H9 (cell line): ENCODE data around the gene ATP6V0B. TPM values are rescaled to one million over a fixed set of nuclear protein-coding genes. Genes with fewer than 3 reads are reported as not detected.

Source experiments
- DNase-seq: peaks from one replicate; pipeline ENCODE4 v3.0.0-alpha.2; 2017
- H2AFZ ChIP-seq: one replicate; pipeline ENCODE4 v1.6.1; 2013; ENCODE audit warnings: mild to moderate bottlenecking, low read length, control low read depth, moderate library complexity
- H2AK5ac ChIP-seq: 2 replicates; pipeline ENCODE4 v1.6.1; 2013; ENCODE audit warnings: low read length, control low read depth, mixed read lengths; ENCODE audit not compliant: insufficient read length
- H2BK120ac ChIP-seq: one replicate; pipeline ENCODE4 v1.6.1; 2013; ENCODE audit warnings: low read depth, mild to moderate bottlenecking, low read length, control low read depth, inconsistent platforms; ENCODE audit not compliant: poor library complexity, severe bottlenecking
- H2BK12ac ChIP-seq: 2 replicates; pipeline ENCODE4 v1.6.1; 2013; ENCODE audit warnings: low read length, control low read depth, mixed read lengths, low read depth; ENCODE audit not compliant: insufficient read length
- H2BK15ac ChIP-seq: 2 replicates; pipeline ENCODE4 v1.6.1; 2013; ENCODE audit warnings: low read depth, low read length, control low read depth
- H2BK20ac ChIP-seq: one replicate; pipeline ENCODE4 v1.6.1; 2013; ENCODE audit warnings: low read depth, mild to moderate bottlenecking, low read length, control low read depth, inconsistent platforms; ENCODE audit not compliant: poor library complexity, severe bottlenecking
- H2BK5ac ChIP-seq: 2 replicates; pipeline ENCODE4 v1.6.1; 2013; ENCODE audit warnings: low read length, control low read depth, mixed read lengths; ENCODE audit not compliant: insufficient read length
- H3K14ac ChIP-seq: 2 replicates; pipeline ENCODE4 v1.6.1; 2013; ENCODE audit warnings: low read length, control low read depth; ENCODE audit not compliant: insufficient read depth
- H3K18ac ChIP-seq: 2 replicates; pipeline ENCODE4 v1.6.1; 2013; ENCODE audit warnings: low read depth, mild to moderate bottlenecking, mixed read lengths, low read length, control low read depth; ENCODE audit not compliant: insufficient read length
- H3K23ac ChIP-seq: 2 replicates; pipeline ENCODE4 v1.6.1; 2013; ENCODE audit warnings: low read length, control low read depth, mixed read lengths, low read depth; ENCODE audit not compliant: insufficient read length
- H3K23me2 ChIP-seq: 2 replicates; pipeline ENCODE4 v1.6.1; 2013; ENCODE audit warnings: low read depth, mild to moderate bottlenecking, mixed read lengths, low read length, control low read depth; ENCODE audit not compliant: insufficient read length, poor library complexity, severe bottlenecking
- H3K27ac ChIP-seq: 2 replicates; pipeline ENCODE4 v1.5.1; 2013; ENCODE audit warnings: low read length, control low read depth, mixed read lengths, low read depth; ENCODE audit not compliant: insufficient read length
- H3K27me3 ChIP-seq: 2 replicates; pipeline ENCODE4 v1.6.1; 2013; ENCODE audit warnings: low read length, control low read depth, inconsistent platforms; ENCODE audit not compliant: insufficient read depth
- H3K4ac ChIP-seq: 2 replicates; pipeline ENCODE4 v1.6.1; 2013; ENCODE audit warnings: low read depth, mild to moderate bottlenecking, control low read depth, inconsistent platforms, low read length, moderate library complexity
- H3K4me1 ChIP-seq: 2 replicates; pipeline ENCODE4 v1.6.1; 2013; ENCODE audit warnings: low read length, control low read depth, inconsistent platforms; ENCODE audit not compliant: insufficient read depth
- H3K4me2 ChIP-seq: 2 replicates; pipeline ENCODE4 v1.6.1; 2013; ENCODE audit warnings: low read length, control low read depth, mixed read lengths; ENCODE audit not compliant: insufficient read length, insufficient read depth
- H3K56ac ChIP-seq: 2 replicates; pipeline ENCODE4 v1.6.1; 2013; ENCODE audit warnings: low read depth, mild to moderate bottlenecking, mixed read lengths, low read length, control low read depth; ENCODE audit not compliant: insufficient read length
- H3K79me1 ChIP-seq: 2 replicates; pipeline ENCODE4 v1.6.1; 2013; ENCODE audit warnings: low read depth, mild to moderate bottlenecking, moderate library complexity, low read length, control low read depth, inconsistent platforms; ENCODE audit not compliant: insufficient read depth, poor library complexity, severe bottlenecking
- H3K79me2 ChIP-seq: 2 replicates; pipeline ENCODE4 v1.6.1; 2013; ENCODE audit warnings: low read length, control low read depth, inconsistent platforms; ENCODE audit not compliant: insufficient read depth
- H3K9ac ChIP-seq: 2 replicates; pipeline ENCODE4 v1.6.1; 2013; ENCODE audit warnings: low read length, control low read depth, mixed read lengths; ENCODE audit not compliant: insufficient read length; ENCODE audit errors: extremely low read depth
- H3K9me3 ChIP-seq: one replicate; pipeline ENCODE4 v1.6.1; 2013; ENCODE audit warnings: low read depth, low read length, inconsistent platforms; ENCODE audit not compliant: control insufficient read depth
- H3T11ph ChIP-seq: one replicate; pipeline ENCODE4 v1.6.1; 2013; ENCODE audit warnings: mild to moderate bottlenecking, low read length, control low read depth, inconsistent platforms
- H4K20me1 ChIP-seq: one replicate; pipeline ENCODE4 v1.6.1; 2013; ENCODE audit not compliant: control insufficient read depth, insufficient read length, insufficient read depth
- H4K5ac ChIP-seq: 2 replicates; pipeline ENCODE4 v1.6.1; 2013; ENCODE audit warnings: low read depth, mild to moderate bottlenecking, mixed read lengths, low read length, control low read depth; ENCODE audit not compliant: insufficient read length
- H4K8ac ChIP-seq: replicated peaks from 2 replicates; pipeline ENCODE4 v1.6.1; 2013; ENCODE audit warnings: low read length, control low read depth, mixed read lengths, low read depth; ENCODE audit not compliant: insufficient read length
- H4K91ac ChIP-seq: 2 replicates; pipeline ENCODE4 v1.6.1; 2013; ENCODE audit warnings: low read depth, mild to moderate bottlenecking, moderate library complexity, mixed read lengths, low read length, control low read depth; ENCODE audit not compliant: insufficient read length
- H3K27ac Mint-ChIP-seq, 3 experiments: 2 replicates in 2 of 3; 3 replicates in 1 of 3; pipeline ENCODE4 v1.8.0; 2020 to 2021; ENCODE audit warnings: mixed read lengths in 3 of 3, mild to moderate bottlenecking in 1 of 3, moderate library complexity in 1 of 3
- H3K27me3 Mint-ChIP-seq: 2 replicates; pipeline ENCODE4 v1.8.0; 2021; ENCODE audit warnings: low read depth, mild to moderate bottlenecking, moderate library complexity, mixed read lengths
- H3K36me3 Mint-ChIP-seq, 3 experiments: 2 replicates in 2 of 3; 3 replicates in 1 of 3; pipeline ENCODE4 v1.8.0; 2020 to 2021; ENCODE audit warnings: low read depth in 3 of 3, mixed read lengths in 3 of 3; ENCODE audit not compliant: insufficient read depth in 1 of 3
- H3K4me1 Mint-ChIP-seq, 2 experiments: 2 replicates each; pipeline ENCODE4 v1.8.0; 2020; ENCODE audit warnings: mixed read lengths in 2 of 2
- H3K4me3 Mint-ChIP-seq, 2 experiments: 2 replicates in 1 of 2; 3 replicates in 1 of 2; pipeline ENCODE4 v1.8.0; 2020 to 2021; ENCODE audit warnings: mild to moderate bottlenecking in 2 of 2, mixed read lengths in 2 of 2, moderate library complexity in 1 of 2
- H3K9me3 Mint-ChIP-seq, 2 experiments: 2 replicates in 1 of 2; 3 replicates in 1 of 2; pipeline ENCODE4 v1.8.0; 2020; ENCODE audit warnings: mild to moderate bottlenecking in 2 of 2, mixed read lengths in 2 of 2, moderate library complexity in 1 of 2
- WGBS: extraction: QIAGEN DNeasy Blood & Tissue Kit; methylation state at CpG from one replicate; pipeline ENCODE4 v1.1.7; 2013; ENCODE audit warnings: missing lambda C conversion rate, low lambda C conversion rate, mixed read lengths; ENCODE audit not compliant: insufficient read length; ENCODE audit errors: extremely low coverage; 5-methylcytosine and 5-hydroxymethylcytosine counted together
- total RNA-seq: library from RNA; stranded (reverse); gene quantifications from 2 replicates; pipeline ENCODE4 v1.2.1, GENCODE V29; 2021
- TF ChIP-seq, protein P1 (sequence below): fragments of 200-600 bp; sonication (generic); conservative IDR thresholded peaks from 3 replicates; pipeline ENCODE4 v1.8.0; 2021; ENCODE audit warnings: antibody characterized with exemption, mild to moderate bottlenecking

Gene ATP6V0B
- total RNA-seq, 1 experiment from 2014 or later: 131 TPM

DNA sequence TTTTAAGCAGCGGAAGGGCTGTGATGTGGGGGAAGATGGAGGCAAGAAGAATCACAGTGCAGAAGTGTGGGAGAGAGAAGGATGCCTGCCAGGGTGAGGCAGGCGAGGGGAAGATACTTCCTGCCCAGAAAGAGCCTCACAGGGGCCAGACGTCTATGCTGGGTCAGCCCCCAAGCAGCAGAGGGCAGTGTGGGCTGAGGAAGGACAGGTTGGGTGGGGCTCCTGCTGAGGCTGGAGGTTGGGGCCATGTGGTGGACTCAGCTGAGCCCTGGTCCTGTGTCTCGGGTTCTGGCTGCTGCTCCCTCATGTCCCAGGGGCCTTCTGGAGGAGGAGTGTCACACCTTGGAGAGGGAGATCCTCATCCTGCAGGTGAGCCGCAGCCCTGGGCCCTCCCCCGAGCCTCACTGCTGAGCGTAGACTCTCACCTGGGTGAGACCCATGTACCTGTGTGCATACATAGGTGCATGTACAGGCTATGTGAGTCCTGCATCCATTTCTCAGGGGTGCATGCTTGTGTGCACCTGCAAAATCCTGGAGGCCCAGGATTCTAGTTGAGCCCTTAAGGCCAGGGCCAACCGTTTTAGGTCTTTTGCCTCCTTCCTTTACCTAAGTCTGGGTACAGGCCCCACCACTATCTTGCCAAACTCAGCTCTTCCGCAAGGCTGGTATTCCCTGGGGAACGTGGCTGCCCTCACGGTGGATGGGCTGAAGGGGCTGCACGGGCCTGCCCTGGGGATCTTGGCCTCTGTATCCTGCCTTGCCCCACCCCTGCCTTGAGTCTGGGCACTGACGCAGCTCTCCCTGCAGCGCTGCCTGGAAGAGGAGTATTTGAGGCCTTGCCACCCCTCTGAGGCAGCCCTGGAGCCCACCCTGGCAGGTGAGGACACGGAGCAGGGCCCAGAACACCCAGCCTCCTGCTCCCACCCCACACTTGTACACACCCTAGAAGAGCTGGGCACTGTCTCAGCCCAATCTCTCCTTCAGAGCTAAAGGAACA is 20.3 kb downstream of the ATP6V0B start:
- DNase-seq: peak; percentile 82
- Histone ChIP-seq H3K18ac (no peak overlapping the region), H2BK20ac (no peak overlapping the region), H3K4ac (no peak overlapping the region), H3K4me1 (no peaks in the 10 kb centered on the region), H3K79me1 (no peaks in the 10 kb centered on the region), H4K5ac (no peak overlapping the region), H3K23me2 (peaks cover 10% of the 10 kb centered on the region), H2BK5ac (no peak overlapping the region), H3K4me2 (no peak overlapping the region), H3K27me3 (no peaks in the 10 kb centered on the region), H4K20me1 (no peaks in the 10 kb centered on the region), H3K56ac (no peak overlapping the region), H3K27ac (no peak overlapping the region), H2BK12ac (no peak overlapping the region), H3K9ac (no peak overlapping the region), H4K8ac (no peak overlapping the region), H2AK5ac (no peak overlapping the region), H2AFZ (no peak overlapping the region), H3K79me2 (no peaks in the 10 kb centered on the region), H2BK15ac (no peak overlapping the region), H3K14ac (no peak overlapping the region; the same call in 1 of the 2 replicates), H2BK120ac (no peak overlapping the region), H3K23ac (no peak overlapping the region), H3K9me3 (no peaks in the 10 kb centered on the region), H4K91ac (no peak overlapping the region), H3T11ph (no peak overlapping the region)
- no CpG with 5 or more reads among the region's 15 CpGs for WGBS
- H3K27ac Mint-ChIP-seq: peak overlapping the region in 1 of 3 experiments; percentile 55; a peak in 1 of 7 replicates
- H3K36me3 Mint-ChIP-seq: peaks cover 5 to 17% (median 9%) of the 10 kb centered on the region in 3 experiments; a peak in 5 of 7 replicates
- peak overlapping the region in 1 of 2 experiments; percentile 58; a peak in 3 of 5 replicates for H3K4me3 Mint-ChIP-seq
- TF ChIP-seq, protein P1, sequence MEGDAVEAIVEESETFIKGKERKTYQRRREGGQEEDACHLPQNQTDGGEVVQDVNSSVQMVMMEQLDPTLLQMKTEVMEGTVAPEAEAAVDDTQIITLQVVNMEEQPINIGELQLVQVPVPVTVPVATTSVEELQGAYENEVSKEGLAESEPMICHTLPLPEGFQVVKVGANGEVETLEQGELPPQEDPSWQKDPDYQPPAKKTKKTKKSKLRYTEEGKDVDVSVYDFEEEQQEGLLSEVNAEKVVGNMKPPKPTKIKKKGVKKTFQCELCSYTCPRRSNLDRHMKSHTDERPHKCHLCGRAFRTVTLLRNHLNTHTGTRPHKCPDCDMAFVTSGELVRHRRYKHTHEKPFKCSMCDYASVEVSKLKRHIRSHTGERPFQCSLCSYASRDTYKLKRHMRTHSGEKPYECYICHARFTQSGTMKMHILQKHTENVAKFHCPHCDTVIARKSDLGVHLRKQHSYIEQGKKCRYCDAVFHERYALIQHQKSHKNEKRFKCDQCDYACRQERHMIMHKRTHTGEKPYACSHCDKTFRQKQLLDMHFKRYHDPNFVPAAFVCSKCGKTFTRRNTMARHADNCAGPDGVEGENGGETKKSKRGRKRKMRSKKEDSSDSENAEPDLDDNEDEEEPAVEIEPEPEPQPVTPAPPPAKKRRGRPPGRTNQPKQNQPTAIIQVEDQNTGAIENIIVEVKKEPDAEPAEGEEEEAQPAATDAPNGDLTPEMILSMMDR: peak; percentile 74
- peaks cover 16 to 28% of the 10 kb centered on the region in 2 experiments for H3K4me1 Mint-ChIP-seq
- peaks cover 6% of the 10 kb centered on the region for H3K27me3 Mint-ChIP-seq
- no peaks in the 10 kb centered on the region for H3K9me3 Mint-ChIP-seq
